ENCODE measurements around the gene CXorf65.

Gene CXorf65

GRCh38 chrX:71106427-71106826 is at the start of gene CXorf65:
TSS of gene CXorf65 (minus strand) at chrX:71106740. CDS start at chrX:71106556, 184 bp downstream.
- DNase-seq (ENCODE audit: low read depth in 2 of 2), result no peak

GRCh38 chrX:71154641-71155040 is 48.1 kb upstream of the CXorf65 start:
- DNase-seq (ENCODE audit: low read depth in 2 of 2), result no peak

GRCh38 chrX:71154196-71154595 is 47.7 kb upstream of the CXorf65 start:
- no peak for DNase-seq (ENCODE audit: low read depth in 2 of 2)

- DNase-seq (ENCODE audit: low read depth in 2 of 2), result no peak
Measured at GRCh38 chrX:71151366-71151765, 44.8 kb upstream of the CXorf65 start.

GRCh38 chrX:71148278-71148663 is 41.7 kb upstream of the CXorf65 start:
- no peak for DNase-seq (ENCODE audit: low read depth in 2 of 2)

GRCh38 chrX:71147496-71148277 is 41.1 kb upstream of the CXorf65 start:
- DNase-seq (ENCODE audit: low read depth in 2 of 2), result no peak

GRCh38 chrX:71144651-71145050 is 38.1 kb upstream of the CXorf65 start, which contains the start of gene NLGN3:
TSS of gene NLGN3 (plus strand) at chrX:71144841. CDS start at chrX:71147750, 2,909 bp downstream.
- DNase-seq (ENCODE audit: low read depth in 2 of 2), result no peak

GRCh38 chrX:71143508-71143907 is 37.0 kb upstream of the CXorf65 start:
- DNase-seq (ENCODE audit: low read depth in 2 of 2), result no peak

GRCh38 chrX:71140440-71140839 is 33.9 kb upstream of the CXorf65 start:
- no peak for DNase-seq (ENCODE audit: low read depth in 2 of 2)

GRCh38 chrX:71131510-71131909 is 25.0 kb upstream of the CXorf65 start:
- DNase-seq (ENCODE audit: low read depth in 2 of 2), result no peak

- DNase-seq (ENCODE audit: low read depth in 2 of 2), result peak; percentile 40 to 41
Measured at GRCh38 chrX:71128915-71129765, 22.6 kb upstream of the CXorf65 start.

- no peak for DNase-seq (ENCODE audit: low read depth in 2 of 2)
Measured at GRCh38 chrX:71128166-71128833, 21.8 kb upstream of the CXorf65 start.

- DNase-seq (ENCODE audit: low read depth in 2 of 2), result no peak
Measured at GRCh38 chrX:71118985-71119535, 12.5 kb upstream of the CXorf65 start.

- peak; percentile 56 to 58 for DNase-seq (ENCODE audit: low read depth in 2 of 2)
Measured at GRCh38 chrX:71118032-71118984, 11.8 kb upstream of the CXorf65 start, which contains the start of gene MED12. TSS of gene MED12 (plus strand) at chrX:71118596. CDS start at chrX:71118755, 159 bp downstream.

GRCh38 chrX:71117358-71117757 is 10.8 kb upstream of the CXorf65 start:
- DNase-seq (ENCODE audit: low read depth in 2 of 2), result no peak

- no peak for DNase-seq (ENCODE audit: low read depth in 2 of 2)
Measured at GRCh38 chrX:71111921-71112431, 5.4 kb upstream of the CXorf65 start.

GRCh38 chrX:71111141-71111843 is 4.8 kb upstream of the CXorf65 start, which contains the start of gene IL2RG:
TSS of gene IL2RG (minus strand) at chrX:71111577. CDS start at chrX:71111539, 38 bp downstream.
- peak; percentile 50 to 78 for DNase-seq (ENCODE audit: low read depth in 2 of 2)

- no peak for DNase-seq (ENCODE audit: low read depth in 2 of 2)
Measured at GRCh38 chrX:71109051-71109450, 2.5 kb upstream of the CXorf65 start.

- DNase-seq (ENCODE audit: low read depth in 2 of 2), result no peak
Measured at GRCh38 chrX:71107762-71108360, 1.3 kb upstream of the CXorf65 start.

All from stimulated activated CD8-positive, alpha-beta memory T cell treated with anti-CD3 and anti-CD28 coated beads, Interleukin-15, amount 100 ng/mL, for 4 hours (primary cell).